Measurements from ENCODE around the gene CEP112. TPM values are rescaled to one million over a fixed set of nuclear protein-coding genes. Genes with fewer than 3 reads are reported as not detected.

CEP112 gene
- total and polyA plus RNA-seq, 2 donors (not counting 1 experiment from before 2014, with no cell fraction given): 5.4 to 6.4 TPM

DNA sequence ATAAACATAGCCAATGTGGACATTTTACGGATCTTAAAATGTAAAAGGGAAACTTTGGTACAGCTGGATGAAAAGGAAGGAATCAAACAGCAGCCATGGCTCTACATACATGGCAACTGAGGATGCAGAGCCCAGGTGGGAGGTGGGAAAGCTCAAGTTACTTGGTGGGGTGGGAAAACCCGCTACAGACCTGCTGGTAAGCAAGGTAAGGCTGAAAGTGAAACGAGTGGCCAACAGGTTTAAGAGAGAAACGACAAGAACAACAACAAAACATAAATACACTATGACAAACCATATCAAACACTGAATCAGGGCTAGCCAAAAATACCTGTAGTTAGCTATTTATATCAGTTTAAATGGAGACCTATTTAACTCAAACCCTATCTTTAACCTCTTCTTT is 185.3 kb downstream of the CEP112 start:
- Histone ChIP-seq H3K4me3 (replicated peaks in 1 of 4; ENCODE audit: control extremely low read depth in 1 of 4, insufficient read depth in 1 of 4, low read depth in 3 of 4, low read length in 4 of 4) (no peak overlapping the region), H3K4me2 (ENCODE audit: extremely low read depth, insufficient read depth, low read length) (no peak overlapping the region), H3K4me1 (ENCODE audit: control insufficient read depth, extremely low read depth, insufficient read depth, low read length) (no peaks in the 10 kb centered on the region), H4K20me1 (ENCODE audit: control insufficient read depth, extremely low read depth, insufficient read depth, low read length) (no peaks in the 10 kb centered on the region), H3K27ac (ENCODE audit: insufficient read depth, low read length) (no peak overlapping the region), H3K9me3 (ENCODE audit: control insufficient read depth, insufficient read depth, low read depth, low read length) (no peaks in the 10 kb centered on the region), H3K79me2 (ENCODE audit: control insufficient read depth, insufficient read depth, low read length) (no peaks in the 10 kb centered on the region), H3K36me3 (ENCODE audit: control insufficient read depth, insufficient read depth, low read length) (no peaks in the 10 kb centered on the region), H3K9ac (ENCODE audit: insufficient read depth, low read length) (no peak overlapping the region), H2AFZ (ENCODE audit: low read length) (no peak overlapping the region), H3K27me3 (ENCODE audit: control insufficient read depth, insufficient read depth, low read length) (no peaks in the 10 kb centered on the region)
- DNase-seq (ENCODE audit: low read depth in 2 of 2): no peak
- no peak for TF ChIP-seq EZH2 (IDR thresholded peaks at IDR 0.05; ENCODE audit: low read length, missing control alignments)
- TF ChIP-seq, protein P1, sequence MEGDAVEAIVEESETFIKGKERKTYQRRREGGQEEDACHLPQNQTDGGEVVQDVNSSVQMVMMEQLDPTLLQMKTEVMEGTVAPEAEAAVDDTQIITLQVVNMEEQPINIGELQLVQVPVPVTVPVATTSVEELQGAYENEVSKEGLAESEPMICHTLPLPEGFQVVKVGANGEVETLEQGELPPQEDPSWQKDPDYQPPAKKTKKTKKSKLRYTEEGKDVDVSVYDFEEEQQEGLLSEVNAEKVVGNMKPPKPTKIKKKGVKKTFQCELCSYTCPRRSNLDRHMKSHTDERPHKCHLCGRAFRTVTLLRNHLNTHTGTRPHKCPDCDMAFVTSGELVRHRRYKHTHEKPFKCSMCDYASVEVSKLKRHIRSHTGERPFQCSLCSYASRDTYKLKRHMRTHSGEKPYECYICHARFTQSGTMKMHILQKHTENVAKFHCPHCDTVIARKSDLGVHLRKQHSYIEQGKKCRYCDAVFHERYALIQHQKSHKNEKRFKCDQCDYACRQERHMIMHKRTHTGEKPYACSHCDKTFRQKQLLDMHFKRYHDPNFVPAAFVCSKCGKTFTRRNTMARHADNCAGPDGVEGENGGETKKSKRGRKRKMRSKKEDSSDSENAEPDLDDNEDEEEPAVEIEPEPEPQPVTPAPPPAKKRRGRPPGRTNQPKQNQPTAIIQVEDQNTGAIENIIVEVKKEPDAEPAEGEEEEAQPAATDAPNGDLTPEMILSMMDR (conservative IDR thresholded peaks at IDR 0.05 in 1 of 2, IDR thresholded peaks at IDR 0.05 in 1 of 2; ENCODE audit: low read depth in 1 of 2, low read length in 2 of 2): no peak

DNA sequence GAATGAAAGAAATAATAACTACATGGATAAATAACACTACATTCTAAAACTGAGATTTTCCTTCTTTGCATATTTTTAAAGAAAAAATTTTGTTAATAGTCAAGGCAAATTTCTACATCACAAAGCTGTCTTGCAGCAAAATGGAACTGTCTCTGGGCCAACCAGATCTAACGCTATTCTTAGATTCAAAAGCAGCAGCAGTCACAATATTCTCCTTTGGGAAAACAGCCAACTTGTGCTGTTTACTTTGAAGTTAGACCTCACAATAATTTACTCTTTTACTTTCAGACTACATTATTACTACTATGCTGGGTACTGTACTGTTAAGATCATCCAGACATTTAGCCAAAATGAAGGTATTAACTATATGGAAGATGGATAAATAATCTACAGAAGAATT is 189.1 kb downstream of the CEP112 start:
- H3K27me3 ChIP-seq (ENCODE audit: control insufficient read depth, insufficient read depth, low read length): no peaks in the 10 kb centered on the region
- peak in 1 of 2 donors; percentile 19 for DNase-seq (ENCODE audit: low read depth in 2 of 2)
- TF ChIP-seq EZH2 (IDR thresholded peaks at IDR 0.05; ENCODE audit: low read length, missing control alignments): no peak
- TF ChIP-seq, protein P1 (conservative IDR thresholded peaks at IDR 0.05 in 1 of 2, IDR thresholded peaks at IDR 0.05 in 1 of 2; ENCODE audit: low read depth in 1 of 2, low read length in 2 of 2): no peak

DNA sequence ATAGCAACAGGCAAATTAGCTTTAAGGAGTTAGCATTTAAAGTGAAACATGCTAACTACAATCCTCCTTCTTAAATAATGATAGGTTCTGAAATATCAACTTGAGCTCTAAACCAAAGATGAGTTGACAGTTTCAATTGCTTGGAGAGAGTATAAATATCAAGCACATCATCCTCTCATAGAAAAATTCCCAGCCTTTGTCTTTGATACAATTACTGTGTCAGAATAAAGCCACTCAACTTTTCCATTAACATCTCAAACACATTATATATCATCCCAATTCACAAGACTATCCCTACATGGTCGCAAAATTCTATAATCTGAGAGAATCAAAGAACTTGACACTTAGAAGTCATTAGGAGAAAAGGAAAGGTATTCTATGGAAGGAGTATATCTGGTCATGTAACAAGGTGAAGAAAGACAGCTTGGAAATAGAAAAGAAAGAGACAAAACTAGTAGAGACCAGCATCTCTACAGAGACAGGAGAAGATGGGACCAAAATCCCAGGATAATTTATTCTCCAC is 189.8 kb downstream of the CEP112 start:
- Histone ChIP-seq H4K20me1 (ENCODE audit: control insufficient read depth, extremely low read depth, insufficient read depth, low read length) (no peaks in the 10 kb centered on the region), H3K9ac (ENCODE audit: insufficient read depth, low read length) (no peak overlapping the region), H3K79me2 (ENCODE audit: control insufficient read depth, insufficient read depth, low read length) (no peaks in the 10 kb centered on the region), H3K9me3 (ENCODE audit: control insufficient read depth, insufficient read depth, low read depth, low read length) (no peaks in the 10 kb centered on the region), H3K27ac (ENCODE audit: insufficient read depth, low read length) (no peak overlapping the region), H3K36me3 (ENCODE audit: control insufficient read depth, insufficient read depth, low read length) (no peaks in the 10 kb centered on the region), H2AFZ (ENCODE audit: low read length) (no peak overlapping the region), H3K4me1 (ENCODE audit: control insufficient read depth, extremely low read depth, insufficient read depth, low read length) (no peaks in the 10 kb centered on the region), H3K4me2 (ENCODE audit: extremely low read depth, insufficient read depth, low read length) (no peak overlapping the region), H3K27me3 (ENCODE audit: control insufficient read depth, insufficient read depth, low read length) (no peaks in the 10 kb centered on the region), H3K4me3 (replicated peaks in 1 of 4; ENCODE audit: control extremely low read depth in 1 of 4, insufficient read depth in 1 of 4, low read depth in 3 of 4, low read length in 4 of 4) (no peak overlapping the region)
- TF ChIP-seq, protein P1 (conservative IDR thresholded peaks at IDR 0.05 in 1 of 2, IDR thresholded peaks at IDR 0.05 in 1 of 2; ENCODE audit: low read depth in 1 of 2, low read length in 2 of 2): no peak
- no peak for TF ChIP-seq EZH2 (IDR thresholded peaks at IDR 0.05; ENCODE audit: low read length, missing control alignments)
- no peak for DNase-seq (ENCODE audit: low read depth in 2 of 2)

More for the DNA sequence above, 189.1 kb downstream of the CEP112 start:
- Histone ChIP-seq H3K4me1 (ENCODE audit: control insufficient read depth, extremely low read depth, insufficient read depth, low read length) (no peaks in the 10 kb centered on the region), H3K27ac (ENCODE audit: insufficient read depth, low read length) (no peak overlapping the region), H2AFZ (ENCODE audit: low read length) (no peak overlapping the region), H3K36me3 (ENCODE audit: control insufficient read depth, insufficient read depth, low read length) (no peaks in the 10 kb centered on the region), H3K4me3 (replicated peaks in 1 of 4; ENCODE audit: control extremely low read depth in 1 of 4, insufficient read depth in 1 of 4, low read depth in 3 of 4, low read length in 4 of 4) (no peak overlapping the region), H4K20me1 (ENCODE audit: control insufficient read depth, extremely low read depth, insufficient read depth, low read length) (no peaks in the 10 kb centered on the region), H3K9me3 (ENCODE audit: control insufficient read depth, insufficient read depth, low read depth, low read length) (no peaks in the 10 kb centered on the region), H3K4me2 (ENCODE audit: extremely low read depth, insufficient read depth, low read length) (no peak overlapping the region), H3K9ac (ENCODE audit: insufficient read depth, low read length) (no peak overlapping the region), H3K79me2 (ENCODE audit: control insufficient read depth, insufficient read depth, low read length) (no peaks in the 10 kb centered on the region)

Measured in fibroblast of lung (primary cell).